ENCODE data around the gene SH3GL1.

The SH3GL1 gene

GRCh38 chr19:4400135-4400936, at the start of gene SH3GL1:
Gene SH3GL1, minus strand, starts transcription at chr19:4400547. Its CDS starts 179 bp downstream, at chr19:4400368.
- peak; percentile 82 for DNase-seq (ENCODE audit: low read depth)

GRCh38 chr19:4449639-4450028, 49.3 kb upstream of the SH3GL1 start:
- no peak for DNase-seq (ENCODE audit: low read depth)

GRCh38 chr19:4449022-4449638, 48.8 kb upstream of the SH3GL1 start:
- no peak for DNase-seq (ENCODE audit: low read depth)

GRCh38 chr19:4448147-4448985, 48.0 kb upstream of the SH3GL1 start:
- no peak for DNase-seq (ENCODE audit: low read depth)

- no peak for DNase-seq (ENCODE audit: low read depth)
Observed at GRCh38 chr19:4447327-4448146, 47.2 kb upstream of the SH3GL1 start.

- DNase-seq (ENCODE audit: low read depth): no peak
Observed at GRCh38 chr19:4446704-4447200, 46.4 kb upstream of the SH3GL1 start.

GRCh38 chr19:4445963-4446703, 45.8 kb upstream of the SH3GL1 start:
- DNase-seq (ENCODE audit: low read depth): no peak

GRCh38 chr19:4444765-4445741, 44.7 kb upstream of the SH3GL1 start:
- DNase-seq (ENCODE audit: low read depth): no peak

- DNase-seq (ENCODE audit: low read depth): no peak
Observed at GRCh38 chr19:4443966-4444764, 43.8 kb upstream of the SH3GL1 start.

GRCh38 chr19:4443188-4443587, 42.8 kb upstream of the SH3GL1 start:
- no peak for DNase-seq (ENCODE audit: low read depth)

GRCh38 chr19:4442819-4443146, 42.4 kb upstream of the SH3GL1 start:
- no peak for DNase-seq (ENCODE audit: low read depth)

- no peak for DNase-seq (ENCODE audit: low read depth)
Observed at GRCh38 chr19:4441994-4442818, 41.9 kb upstream of the SH3GL1 start.

- DNase-seq (ENCODE audit: low read depth): no peak
Observed at GRCh38 chr19:4439243-4439642, 38.9 kb upstream of the SH3GL1 start.

GRCh38 chr19:4437103-4437502, 36.8 kb upstream of the SH3GL1 start:
- no peak for DNase-seq (ENCODE audit: low read depth)

GRCh38 chr19:4436231-4436630, 35.9 kb upstream of the SH3GL1 start:
- no peak for DNase-seq (ENCODE audit: low read depth)

- no peak for DNase-seq (ENCODE audit: low read depth)
Observed at GRCh38 chr19:4434391-4434790, 34.0 kb upstream of the SH3GL1 start.

GRCh38 chr19:4432918-4433506, 32.7 kb upstream of the SH3GL1 start:
- no peak for DNase-seq (ENCODE audit: low read depth)

Measured in fibroblast of the conjunctiva (primary cell).